ENCODE data around the gene EIF2AK2.
A peak's percentile ranks its signal among the peaks of the same experiment; 100 is the strongest.

EIF2AK2 gene

DNA sequence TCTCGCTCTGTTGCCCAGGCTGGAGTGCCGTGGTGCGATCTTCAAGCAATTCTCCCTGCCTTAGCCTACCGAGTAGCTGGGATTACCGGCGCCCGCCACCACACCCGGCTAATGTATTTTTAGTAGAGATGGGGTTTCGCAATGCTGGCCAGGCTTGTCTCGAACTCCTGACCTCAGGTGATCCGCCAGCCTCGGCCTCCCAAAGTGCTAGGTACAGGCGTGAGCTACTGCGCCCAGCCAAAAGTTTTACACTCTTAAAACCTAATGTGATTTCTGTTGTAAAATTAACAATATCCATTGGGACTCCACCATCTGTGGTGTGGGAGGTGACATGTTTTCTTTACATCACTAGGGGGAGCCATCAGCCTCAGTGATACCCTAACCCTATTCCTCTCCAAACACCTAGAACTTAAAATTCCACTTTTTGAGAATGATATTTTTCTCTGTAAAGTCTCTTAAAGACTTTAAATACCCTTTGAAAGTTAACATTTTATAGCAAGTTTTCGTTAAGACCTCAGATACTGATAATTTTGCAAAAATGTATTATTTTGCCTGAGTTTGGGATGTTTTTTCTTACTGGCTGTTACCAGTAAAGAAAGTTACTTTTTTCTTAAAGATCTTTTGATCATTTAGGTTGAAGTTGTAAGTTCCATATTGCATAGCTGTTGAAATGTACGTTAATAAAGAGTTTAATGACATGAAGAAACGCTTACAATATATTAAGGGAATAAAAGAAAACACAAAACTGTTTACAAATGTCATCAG, 11.6 kb upstream of the EIF2AK2 start:
- DNase-seq (peak; percentile 34), ATAC-seq (peak; percentile 86)

DNA sequence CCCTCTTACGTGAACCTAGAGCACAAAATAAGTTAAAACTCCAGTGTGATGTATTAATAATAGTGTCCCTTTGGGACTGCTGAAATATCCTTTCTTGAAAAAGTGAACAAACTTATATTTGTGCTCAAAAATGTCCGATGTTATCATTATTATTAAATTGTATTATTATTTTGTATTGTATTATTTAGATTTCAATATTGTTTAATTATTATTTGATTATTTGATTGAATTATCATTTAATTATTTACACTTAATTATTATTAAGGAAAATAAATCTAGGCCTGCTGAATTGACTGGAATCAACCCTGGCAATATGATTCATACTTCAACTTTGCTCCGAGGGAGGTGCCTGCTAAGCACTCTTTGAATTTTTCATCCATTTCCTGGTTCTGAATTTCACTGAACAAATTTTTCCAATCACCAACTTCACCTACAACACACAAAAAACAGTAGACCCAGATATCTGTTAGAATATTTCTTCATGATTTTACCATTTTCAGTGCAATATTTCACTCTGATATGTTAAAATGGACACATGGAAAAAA, 10.9 kb upstream of the EIF2AK2 start:
- no peak for DNase-seq
- ATAC-seq: no peak

DNA sequence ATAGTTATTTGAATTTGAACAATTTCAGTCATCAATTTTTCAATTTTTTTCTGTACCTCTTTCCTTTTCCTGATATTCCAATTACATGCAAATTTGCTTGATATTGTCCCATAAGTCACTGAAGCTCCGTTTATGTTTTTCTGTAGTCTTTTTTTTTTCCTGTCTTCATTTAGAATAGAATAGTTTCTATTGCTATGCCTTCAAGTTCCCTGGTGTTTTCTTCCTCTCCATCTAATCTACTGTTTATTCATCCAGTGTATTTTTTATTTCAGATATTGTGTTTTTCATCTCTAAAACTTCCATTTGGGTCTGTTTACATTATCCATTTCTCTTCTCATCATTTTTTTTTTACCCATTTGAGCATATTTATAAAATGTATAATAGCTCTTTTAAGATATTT, 8.0 kb upstream of the EIF2AK2 start:
- DNase-seq (no peak), ATAC-seq (no peak)

DNA sequence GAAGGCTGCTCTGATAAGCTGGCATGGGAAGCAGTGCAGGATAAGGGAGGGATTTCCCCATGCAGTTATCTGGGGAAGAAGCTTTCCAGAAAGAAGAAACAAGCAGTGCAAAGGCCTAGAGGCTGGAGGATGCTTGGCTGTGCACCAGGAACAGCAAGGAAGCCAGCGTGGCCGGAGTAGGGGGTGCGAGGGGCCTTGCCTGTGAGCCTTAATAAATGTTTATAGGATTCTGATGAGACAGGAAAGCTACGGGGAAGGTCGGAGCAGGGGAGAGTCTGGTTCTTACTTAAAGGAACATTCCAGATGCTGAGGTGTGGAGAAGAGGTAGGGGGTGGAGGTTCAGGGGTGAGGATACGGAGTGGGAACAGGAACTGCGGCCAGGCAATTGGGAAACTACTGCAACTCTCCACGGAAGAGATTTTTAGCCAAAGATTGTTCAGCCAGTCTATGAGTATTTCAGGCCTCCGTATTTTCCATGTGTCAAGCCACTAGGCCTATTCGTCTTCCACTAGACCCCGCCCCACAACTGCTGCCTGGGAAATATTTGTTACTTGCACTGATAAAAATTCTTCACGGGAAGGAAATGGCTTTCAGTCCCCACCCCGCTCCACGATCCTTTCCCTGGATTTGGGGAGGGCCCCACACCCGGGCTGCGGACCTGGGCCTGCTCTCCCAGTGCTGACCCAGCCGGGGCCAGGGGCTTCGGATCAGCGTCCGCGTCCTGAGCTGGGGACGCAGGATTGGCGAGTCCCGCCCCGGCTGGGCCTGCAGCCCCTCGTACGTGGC, 516 bp downstream of the EIF2AK2 start:
- ATAC-seq: peak; percentile 39
- peak; percentile 49 for DNase-seq

DNA sequence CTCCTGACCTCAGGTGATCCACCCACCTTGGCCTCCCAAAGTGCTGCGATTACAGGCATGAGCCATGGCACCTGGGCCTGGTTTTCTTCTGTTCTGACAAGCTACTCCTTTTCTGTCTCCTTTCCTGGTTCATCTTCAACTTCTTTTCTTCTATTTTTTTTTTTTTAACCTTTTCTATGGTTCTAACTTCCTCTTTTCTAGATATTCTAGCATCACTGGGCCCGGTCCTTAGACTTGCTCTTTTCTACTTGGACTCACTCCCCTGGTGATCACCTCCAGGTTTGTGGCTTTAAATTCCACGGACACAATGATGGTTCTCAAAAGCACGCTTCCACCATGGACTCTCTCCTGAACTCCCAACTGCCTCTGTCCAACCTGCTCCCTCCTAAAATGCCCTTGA, 2.0 kb downstream of the EIF2AK2 start:
- DNase-seq: no peak
- ATAC-seq: no peak

DNA sequence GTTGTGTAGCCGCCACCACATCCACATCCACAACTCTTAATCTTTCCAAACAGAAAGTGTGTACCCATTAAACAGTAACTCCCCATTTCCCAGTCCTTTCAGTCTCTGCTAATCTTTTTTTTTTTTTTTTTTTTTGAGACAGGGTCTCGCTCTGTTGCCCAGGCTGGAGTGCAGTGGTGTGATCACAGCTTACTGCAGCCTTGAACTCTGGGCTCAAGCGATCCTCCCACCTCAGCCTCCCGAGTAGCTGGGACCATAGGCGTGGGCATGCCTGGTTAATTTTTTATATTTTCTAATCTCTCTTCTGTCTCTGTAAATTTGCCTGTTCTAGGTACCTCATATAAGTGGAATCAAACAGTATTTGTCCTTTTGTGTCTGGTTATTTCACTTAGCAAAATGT, 3.6 kb downstream of the EIF2AK2 start:
- DNase-seq: no peak

DNA sequence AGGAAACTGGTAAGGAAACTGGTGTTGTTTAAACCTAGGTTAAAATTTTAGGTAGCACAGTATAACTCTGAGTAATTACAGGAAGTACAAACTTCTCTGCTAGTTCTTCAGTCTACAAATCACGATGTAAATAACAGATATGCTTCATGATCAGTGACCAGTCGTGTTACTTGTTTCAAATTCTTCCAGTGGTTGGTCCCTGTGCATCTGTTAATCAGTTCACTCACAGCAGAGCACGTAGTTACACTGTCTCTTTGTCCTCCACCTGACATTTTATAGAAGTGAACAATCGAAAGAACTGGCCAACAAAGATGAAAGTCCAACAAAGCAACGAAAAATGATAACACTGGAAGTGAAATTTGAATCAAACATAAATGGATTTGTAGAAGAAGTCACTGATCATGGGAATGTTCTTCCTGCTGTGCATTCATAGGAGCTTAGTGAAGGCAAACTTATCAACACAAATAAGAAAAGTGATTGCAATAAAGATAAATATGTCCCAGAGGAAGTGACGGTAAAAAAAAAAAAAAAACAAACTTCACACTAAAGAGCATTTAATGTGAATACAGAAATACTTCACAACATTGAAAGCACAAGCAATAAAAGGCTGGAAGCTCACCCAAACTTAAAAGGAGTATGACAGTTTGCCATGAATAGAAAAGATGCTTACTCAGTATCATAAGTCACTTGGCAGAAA, 7.0 kb downstream of the EIF2AK2 start:
- ATAC-seq (peak; percentile 46), DNase-seq (no peak)

More for the DNA sequence above, 3.6 kb downstream of the EIF2AK2 start:
- no peak for ATAC-seq

DNA sequence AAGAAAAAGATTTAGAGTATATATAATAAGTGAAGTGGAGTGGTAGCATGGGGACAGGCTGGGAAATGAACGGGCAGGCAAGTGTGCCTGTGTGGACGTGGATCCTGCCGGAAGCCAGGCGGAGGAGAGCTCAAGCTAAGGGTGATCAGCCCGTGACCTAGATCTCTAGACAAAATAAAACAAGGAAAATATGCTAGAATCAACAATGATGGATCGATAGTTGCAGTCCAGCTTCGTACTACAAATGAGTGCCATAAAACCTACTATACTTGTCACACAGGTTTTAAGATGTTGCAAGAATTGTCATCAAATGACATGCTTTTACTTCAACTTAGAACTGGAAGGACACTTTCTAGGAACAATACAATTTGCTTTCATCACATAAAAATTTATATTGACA, 8.5 kb downstream of the EIF2AK2 start:
- ATAC-seq (no peak), DNase-seq (no peak)

DNA sequence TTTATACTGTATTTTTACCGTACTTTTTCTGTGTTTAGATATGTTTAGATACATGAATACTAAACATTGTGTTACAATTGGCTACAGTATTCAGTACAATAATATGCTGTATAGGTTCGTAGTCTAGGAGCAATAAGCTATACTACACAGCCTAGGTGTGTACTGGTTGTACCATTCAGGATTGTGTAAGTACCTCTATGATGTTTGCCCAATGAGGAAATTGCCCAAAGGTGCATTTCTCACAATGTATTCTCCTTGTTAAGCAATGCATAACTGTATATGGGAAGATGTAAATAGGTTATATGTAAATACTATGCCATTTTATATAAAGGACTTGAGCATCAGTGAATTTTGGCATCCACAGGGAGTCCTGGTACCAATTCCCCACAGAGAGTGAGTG, 10.7 kb downstream of the EIF2AK2 start:
- ATAC-seq (no peak), DNase-seq (no peak)

DNA sequence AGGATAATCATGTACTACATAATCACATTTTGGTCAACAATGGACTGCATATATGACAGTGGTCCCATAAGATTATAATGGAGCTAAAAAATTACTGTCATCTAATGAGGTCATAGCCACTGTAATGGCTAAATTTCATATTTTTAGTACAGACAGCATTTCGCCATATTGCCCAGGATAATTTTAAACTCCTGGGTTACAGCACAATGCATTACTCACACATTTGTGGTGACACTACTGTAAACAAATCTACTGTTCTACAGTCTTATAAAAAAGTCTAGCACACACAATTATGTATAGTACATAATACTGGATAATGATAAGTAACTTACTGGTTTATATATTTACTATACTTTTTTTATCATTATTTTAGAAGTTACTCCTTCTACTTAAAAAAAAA, 12.8 kb downstream of the EIF2AK2 start:
- no peak for ATAC-seq
- no peak for DNase-seq

DNA sequence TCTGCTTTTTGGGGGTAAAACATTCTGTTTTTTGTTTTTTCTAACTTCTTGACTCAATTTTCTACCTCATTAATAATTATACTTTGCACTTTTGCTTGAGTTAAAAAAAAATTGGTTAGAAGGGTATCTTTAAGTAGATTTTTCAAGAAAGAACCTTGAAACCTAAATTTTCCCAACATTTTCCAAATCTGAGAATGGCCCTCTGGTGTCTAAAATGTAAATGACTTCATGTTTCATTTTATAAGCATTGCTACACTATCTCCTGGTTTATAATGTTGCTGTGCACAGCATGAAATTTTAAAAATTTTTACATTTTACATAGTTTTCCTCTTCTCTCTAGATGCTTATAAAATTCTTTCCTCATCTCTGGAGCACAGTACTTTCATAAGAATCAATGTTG, 14.2 kb downstream of the EIF2AK2 start:
- ATAC-seq (no peak), DNase-seq (no peak)

DNA sequence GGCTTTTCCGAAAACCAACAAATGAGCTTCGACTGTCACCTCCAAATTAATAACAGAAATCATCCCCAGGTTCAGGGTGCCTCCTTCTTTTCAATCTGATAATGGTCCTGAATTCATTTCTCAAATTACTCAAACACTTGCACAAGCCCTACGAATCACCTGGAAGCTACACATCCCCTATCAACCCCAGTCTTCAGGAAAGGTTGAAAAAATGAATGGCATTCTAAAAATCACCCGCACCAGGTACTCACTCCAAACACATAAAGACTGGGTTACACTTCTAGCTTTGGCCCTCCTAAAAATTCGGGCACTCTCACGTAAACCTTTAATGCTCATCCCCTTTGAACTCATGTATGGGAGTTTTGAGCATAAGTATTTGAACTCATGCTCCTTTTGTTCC, 23.9 kb downstream of the EIF2AK2 start:
- ATAC-seq: no peak

DNA sequence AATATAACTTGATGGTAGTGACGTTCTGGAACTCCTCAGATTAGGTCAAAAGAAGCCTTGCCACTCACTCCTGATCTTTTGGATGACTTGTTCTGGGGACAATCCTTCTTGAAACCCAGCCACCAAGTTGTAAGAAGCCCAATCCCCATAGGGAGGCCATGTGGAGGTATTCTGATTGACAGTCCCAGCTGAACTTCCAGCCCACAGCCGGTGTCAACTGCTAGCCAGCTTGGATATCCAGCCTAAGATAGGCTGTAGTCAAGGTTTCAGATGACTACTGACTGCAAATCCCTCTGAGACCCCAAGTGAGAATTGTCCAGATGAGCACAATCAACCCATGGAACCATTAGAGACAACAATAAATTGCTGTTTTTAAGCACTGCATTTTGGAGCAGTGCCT, 31.4 kb downstream of the EIF2AK2 start:
- no peak for DNase-seq
- no peak for ATAC-seq

More for the DNA sequence above, 23.9 kb downstream of the EIF2AK2 start:
- DNase-seq: no peak

DNA sequence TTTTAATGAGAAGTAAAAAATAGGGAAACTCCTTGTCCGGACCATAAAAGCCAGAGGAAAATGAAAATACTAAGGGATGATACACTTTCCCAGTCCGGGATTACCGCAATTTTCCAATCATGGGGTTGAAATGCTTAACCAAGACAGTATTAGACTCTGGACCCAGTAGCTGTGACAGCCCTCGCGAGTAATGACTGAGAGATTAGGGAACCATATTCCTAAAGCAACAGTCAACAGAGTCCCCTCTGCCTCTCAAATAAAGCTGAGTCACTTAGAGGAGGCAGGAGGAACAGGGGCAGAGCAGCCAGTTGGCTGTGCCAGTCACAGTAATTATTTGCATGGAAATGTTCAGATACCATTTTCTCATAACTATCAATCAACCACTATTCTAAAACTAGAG, 37.6 kb downstream of the EIF2AK2 start:
- DNase-seq (no peak), ATAC-seq (no peak)

DNA sequence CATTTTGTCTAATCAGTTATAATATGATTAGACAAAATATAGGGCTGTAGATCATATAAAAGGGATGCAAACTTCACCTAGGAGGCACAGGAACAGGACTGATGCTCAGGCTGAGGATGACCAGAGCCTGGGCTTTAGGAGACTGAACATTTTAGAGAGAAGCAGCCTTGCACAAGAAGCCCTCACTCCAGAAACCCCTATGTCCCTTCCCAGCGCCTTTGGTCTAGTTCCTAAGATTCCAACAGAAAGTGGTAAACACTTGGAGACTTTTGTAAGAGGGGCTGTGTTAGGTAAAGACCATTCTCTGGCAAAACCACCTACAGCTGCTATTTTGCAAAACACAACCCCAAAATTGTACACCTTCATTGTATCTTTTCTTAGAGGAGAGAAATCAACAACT, 39.2 kb downstream of the EIF2AK2 start:
- ATAC-seq: no peak
- DNase-seq: no peak

DNA sequence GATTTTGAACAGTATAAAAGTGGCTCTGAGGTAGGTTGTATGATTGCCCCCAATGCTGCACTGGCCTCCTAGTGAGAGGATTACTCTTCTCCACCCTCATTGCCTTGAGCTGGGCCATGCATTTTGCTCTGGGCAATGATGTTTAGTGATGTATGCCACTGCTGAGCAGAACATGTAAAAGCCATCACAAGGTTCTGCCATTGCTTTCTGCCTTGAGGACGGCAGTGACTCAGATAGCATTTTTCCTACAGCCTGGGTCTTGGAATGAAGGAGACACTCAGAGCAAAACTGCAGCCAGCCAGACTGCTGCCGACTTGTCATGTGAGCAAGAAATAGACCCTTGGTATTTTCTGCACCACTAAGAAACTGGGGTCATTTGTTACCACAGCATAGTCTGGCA, 44.8 kb downstream of the EIF2AK2 start:
- no peak for ATAC-seq
- no peak for DNase-seq

DNA sequence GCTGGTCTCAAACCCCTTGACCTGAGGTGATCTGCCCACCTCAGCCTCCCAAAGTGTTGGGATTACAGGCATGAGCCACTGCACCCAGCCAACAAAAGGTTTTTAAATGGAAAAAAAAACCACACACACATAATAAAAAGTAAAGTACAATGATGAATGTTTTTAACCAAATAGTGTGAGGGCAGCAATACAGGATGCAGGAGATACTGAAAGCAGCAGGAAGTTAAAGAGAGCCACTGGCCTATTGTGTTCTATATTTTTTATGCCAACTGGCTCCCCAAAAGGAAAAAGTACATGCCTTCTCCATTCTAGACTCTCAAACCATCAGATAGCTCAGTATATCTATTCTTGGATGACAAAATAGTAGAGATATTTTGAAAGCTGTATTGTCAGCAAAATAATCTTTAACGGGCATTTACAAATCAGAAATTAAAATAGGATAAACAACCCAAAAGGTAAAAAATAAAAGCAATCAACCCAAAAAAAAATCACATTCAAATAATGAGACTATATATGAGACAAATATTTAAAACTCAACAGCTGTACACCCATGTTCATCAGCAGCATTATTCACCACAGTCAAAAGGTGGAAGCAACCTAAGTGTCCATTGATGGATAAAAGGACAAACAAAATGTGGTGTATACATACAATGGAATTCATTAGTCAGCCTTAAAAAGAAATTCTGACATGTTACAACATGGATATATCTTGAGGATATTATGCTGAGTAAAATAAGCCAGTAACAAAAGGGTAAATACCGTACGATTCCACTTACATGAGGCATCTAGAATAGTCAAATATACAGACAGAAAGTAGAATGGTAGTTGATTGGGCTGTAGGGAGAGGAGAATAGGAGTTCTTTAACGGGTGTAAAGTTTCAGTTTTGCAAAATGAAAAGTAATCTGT, 46.2 kb downstream of the EIF2AK2 start:
- no peak for DNase-seq
- no peak for ATAC-seq

DNA sequence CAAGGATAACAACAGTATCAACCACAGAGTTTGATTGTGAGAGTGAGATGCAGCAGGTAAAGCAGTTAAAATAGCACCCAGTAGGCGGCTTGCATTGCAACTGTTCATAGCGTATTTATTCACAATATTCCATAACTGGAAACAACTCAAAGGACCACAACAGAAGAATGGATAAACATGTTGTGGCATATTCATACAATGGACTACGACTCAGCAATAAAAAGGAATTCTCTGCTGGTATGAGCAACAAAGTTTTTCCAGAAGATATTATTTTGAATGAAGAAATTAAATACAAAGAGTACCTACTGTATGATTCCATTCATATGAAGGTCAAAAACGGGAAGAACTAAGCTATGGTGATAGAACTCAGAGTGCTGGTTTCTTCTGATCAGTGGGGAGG, 47.3 kb downstream of the EIF2AK2 start:
- no peak for ATAC-seq

DNA sequence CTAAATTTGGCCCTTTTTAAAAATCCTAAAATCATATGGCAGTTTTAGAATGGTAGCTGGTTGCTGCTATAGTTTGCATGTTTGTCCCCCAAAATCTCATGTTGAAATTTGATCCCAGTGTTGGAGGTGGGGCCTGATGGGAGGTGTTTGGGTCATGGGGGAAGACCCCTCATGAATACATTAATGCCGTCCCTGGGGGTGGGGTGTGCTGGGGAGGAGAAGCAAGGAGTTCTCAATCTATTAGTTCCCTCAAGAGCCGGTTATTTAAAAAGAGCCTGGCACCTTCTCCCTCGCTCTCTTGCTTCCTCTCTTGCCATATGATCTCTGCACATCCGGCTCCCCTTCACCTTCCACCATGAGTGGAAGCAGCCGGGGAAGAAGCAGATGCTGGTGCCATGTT, 51.6 kb downstream of the EIF2AK2 start:
- DNase-seq: no peak
- ATAC-seq: no peak

More for the DNA sequence above, 47.3 kb downstream of the EIF2AK2 start:
- DNase-seq: no peak

DNA sequence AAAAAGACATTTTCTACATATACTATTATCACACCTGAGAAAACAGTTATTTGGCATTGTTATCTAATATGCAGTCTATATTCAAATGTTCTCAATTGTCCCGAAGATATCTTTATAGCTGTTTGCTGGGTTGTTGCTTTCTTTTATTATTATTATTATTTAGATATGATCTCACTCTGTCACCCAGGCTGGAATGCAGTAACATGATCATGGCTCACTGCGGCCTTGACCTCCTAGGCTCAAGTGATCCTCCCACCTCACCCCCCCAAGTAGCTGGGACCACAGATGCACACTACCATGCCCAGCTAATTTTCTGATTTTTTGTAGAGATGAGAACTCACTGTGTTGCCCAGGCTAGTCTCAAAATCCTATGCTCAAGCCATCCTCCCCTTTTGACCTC, 52.6 kb downstream of the EIF2AK2 start:
- DNase-seq (no peak), ATAC-seq (no peak)

DNA sequence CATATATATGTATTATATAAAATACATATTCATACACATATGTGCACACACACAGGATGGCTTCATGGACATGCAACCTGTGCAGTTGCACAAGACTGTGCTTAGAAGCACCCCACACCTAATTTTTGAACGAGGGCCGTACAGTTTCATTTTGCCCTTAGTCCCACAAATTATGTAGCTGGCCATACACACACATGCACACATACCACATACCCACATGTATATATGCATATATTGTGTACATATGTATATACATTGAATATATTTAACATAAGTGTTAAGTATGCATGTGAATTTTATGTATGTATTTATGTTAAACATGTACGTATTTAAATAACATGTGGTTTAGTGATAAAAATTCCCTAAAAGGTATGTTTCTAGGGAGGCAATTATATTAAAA, 54.2 kb downstream of the EIF2AK2 start:
- no peak for DNase-seq
- no peak for ATAC-seq

DNA sequence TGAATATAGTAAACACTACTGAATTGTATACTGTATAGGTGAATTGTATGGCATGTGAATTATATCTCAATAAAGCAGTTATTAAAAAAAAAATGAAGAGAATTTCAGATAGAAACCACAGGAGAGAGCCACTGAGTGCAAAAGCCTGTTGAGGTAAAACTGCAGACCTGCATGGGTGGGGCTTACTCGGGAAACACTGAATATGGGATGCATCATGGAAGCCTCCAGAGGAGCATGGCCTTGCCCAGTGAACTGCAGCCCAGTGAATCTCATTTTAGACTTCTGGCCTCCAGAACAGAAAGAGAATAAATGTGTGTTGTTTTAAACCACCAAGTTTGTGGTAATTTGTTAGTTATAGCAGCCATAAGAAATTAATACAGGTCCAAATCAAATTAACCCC, 56.7 kb downstream of the EIF2AK2 start:
- ATAC-seq: no peak

More for the DNA sequence above, 56.7 kb downstream of the EIF2AK2 start:
- DNase-seq: no peak

All from stimulated activated naive CD8-positive, alpha-beta T cell treated with anti-CD3 and anti-CD28 coated beads, Interleukin-15, Interleukin-2, amounts not matched to agents 100 U/mL and 50 U/mL, for 24 hours (primary cell).